GM06990 (cell line): ENCODE data around the gene DIAPH2.

ENCODE experiments used
- DNase-seq: peaks from one replicate; pipeline ENCODE4 v3.0.0-alpha.2; 2011; ENCODE audit not compliant: insufficient read length; ENCODE audit errors: extremely low read depth
- H3K27me3 ChIP-seq: replicated peaks from 2 replicates; pipeline ENCODE4 v1.6.0; 2011; ENCODE audit warnings: low read length; ENCODE audit not compliant: control insufficient read depth, insufficient read depth
- H3K36me3 ChIP-seq: 2 replicates; pipeline ENCODE4 v1.5.1; 2011; ENCODE audit warnings: low read length; ENCODE audit not compliant: control insufficient read depth, insufficient read depth
- H3K4me3 ChIP-seq: replicated peaks from 2 replicates; pipeline ENCODE4 v1.5.1; 2011; ENCODE audit warnings: low read depth, mild to moderate bottlenecking, control low read depth, low read length
- TF ChIP-seq, protein P1 (sequence below): IDR thresholded peaks from 2 replicates; pipeline ENCODE4 v1.5.1; 2011; ENCODE audit warnings: low read length, control low read depth, mild to moderate bottlenecking, inconsistent platforms; ENCODE audit not compliant: insufficient read depth, poor library complexity, severe bottlenecking

DIAPH2 gene

DNA sequence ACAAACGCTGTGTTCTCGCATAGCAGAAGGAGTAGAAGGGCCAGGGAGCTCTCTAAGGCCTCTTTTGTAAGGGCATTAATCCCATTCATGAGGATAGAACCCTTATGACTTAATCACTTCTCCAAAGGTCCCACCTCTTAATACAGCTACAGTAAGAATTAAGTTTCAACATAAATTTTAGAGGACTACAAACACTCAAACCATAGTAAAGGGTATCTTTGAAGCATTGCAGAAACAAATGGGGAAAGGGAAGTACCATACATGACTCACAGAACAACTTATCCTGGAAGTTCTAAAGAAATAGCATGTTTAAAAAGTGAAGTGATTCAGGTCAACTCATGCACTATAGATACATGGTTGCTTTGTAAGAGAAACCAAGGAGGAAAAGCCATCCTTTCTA, 879.9 kb downstream of the DIAPH2 start:
- Histone ChIP-seq H3K36me3 (no peaks in the 10 kb centered on the region), H3K4me3 (no peak overlapping the region), H3K27me3 (no peaks in the 10 kb centered on the region)
- TF ChIP-seq, protein P1, sequence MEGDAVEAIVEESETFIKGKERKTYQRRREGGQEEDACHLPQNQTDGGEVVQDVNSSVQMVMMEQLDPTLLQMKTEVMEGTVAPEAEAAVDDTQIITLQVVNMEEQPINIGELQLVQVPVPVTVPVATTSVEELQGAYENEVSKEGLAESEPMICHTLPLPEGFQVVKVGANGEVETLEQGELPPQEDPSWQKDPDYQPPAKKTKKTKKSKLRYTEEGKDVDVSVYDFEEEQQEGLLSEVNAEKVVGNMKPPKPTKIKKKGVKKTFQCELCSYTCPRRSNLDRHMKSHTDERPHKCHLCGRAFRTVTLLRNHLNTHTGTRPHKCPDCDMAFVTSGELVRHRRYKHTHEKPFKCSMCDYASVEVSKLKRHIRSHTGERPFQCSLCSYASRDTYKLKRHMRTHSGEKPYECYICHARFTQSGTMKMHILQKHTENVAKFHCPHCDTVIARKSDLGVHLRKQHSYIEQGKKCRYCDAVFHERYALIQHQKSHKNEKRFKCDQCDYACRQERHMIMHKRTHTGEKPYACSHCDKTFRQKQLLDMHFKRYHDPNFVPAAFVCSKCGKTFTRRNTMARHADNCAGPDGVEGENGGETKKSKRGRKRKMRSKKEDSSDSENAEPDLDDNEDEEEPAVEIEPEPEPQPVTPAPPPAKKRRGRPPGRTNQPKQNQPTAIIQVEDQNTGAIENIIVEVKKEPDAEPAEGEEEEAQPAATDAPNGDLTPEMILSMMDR, result no peak
- DNase-seq, result no peak

DNA sequence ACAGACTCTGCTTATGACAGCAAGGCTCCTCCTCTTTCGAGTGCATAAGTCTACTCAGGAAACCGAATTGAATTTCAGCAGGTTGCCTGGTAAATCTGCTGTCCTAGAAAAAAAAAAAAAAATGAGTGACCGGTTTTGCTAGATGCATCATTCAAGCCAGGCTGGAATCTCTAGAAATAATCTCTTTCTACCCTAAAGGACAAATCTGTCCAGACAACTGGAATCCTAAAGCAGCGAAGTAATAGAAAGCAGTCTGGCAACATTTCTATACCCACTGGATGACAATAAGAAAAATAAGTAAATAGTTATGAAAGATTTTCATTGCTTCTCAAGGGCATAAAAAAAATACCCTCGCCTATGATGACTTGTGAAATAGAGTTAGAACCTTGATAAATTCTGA, 902.5 kb downstream of the DIAPH2 start:
- Histone ChIP-seq H3K36me3 (no peaks in the 10 kb centered on the region), H3K27me3 (no peaks in the 10 kb centered on the region), H3K4me3 (no peak overlapping the region)
- TF ChIP-seq, protein P1, result no peak
- DNase-seq, result no peak

DNA sequence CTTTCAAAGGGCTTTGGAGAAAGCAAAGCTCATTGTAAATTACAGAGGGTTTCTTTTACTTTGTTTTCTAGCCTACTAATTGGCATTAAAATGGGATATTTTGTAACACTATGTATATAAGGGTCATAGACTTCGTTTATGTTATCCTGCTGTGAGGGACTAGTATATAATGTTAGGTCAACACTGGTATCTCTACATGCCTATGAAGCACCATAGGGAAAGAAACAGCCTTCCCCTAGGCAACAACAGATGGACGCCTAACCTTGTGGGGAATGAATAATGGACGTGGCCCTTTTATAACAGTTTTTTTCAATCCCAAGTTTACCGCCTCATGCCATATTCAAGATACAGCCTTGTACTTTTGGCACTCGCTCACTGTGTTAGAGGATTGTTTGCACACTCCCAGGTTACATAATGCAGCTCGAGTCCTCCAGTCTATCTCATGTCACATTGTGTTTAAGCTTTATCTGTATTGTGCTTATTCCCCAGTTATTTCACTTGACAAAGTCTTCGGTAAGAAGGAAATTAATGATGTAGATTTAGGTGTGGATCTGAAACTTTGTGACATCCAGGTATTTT, 910.1 kb downstream of the DIAPH2 start:
- Histone ChIP-seq H3K36me3 (no peaks in the 10 kb centered on the region), H3K4me3 (no peak overlapping the region), H3K27me3 (no peaks in the 10 kb centered on the region)
- no peak for DNase-seq
- TF ChIP-seq, protein P1, result no peak

DNA sequence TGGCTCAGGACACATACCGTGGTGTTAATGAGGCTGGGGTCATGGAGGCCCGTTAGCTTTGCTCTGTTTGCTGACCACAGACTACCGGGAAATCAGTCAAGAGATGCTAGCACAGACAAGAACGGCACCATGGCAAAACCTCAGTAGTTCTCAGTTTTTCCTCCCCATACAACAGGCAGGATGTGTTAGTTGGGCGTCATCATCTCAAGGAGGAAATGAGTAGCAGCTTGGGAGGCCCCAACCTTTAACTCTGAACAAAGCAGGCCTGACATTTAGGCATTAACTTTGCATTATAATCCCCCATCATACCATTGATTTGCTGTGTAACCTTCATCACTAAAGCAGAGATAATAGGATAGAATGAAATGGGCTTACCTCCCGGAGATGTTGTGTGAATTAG, 913.3 kb downstream of the DIAPH2 start:
- Histone ChIP-seq H3K27me3 (no peaks in the 10 kb centered on the region), H3K4me3 (no peak overlapping the region), H3K36me3 (no peaks in the 10 kb centered on the region)
- TF ChIP-seq, protein P1, result no peak
- DNase-seq, result no peak

DNA sequence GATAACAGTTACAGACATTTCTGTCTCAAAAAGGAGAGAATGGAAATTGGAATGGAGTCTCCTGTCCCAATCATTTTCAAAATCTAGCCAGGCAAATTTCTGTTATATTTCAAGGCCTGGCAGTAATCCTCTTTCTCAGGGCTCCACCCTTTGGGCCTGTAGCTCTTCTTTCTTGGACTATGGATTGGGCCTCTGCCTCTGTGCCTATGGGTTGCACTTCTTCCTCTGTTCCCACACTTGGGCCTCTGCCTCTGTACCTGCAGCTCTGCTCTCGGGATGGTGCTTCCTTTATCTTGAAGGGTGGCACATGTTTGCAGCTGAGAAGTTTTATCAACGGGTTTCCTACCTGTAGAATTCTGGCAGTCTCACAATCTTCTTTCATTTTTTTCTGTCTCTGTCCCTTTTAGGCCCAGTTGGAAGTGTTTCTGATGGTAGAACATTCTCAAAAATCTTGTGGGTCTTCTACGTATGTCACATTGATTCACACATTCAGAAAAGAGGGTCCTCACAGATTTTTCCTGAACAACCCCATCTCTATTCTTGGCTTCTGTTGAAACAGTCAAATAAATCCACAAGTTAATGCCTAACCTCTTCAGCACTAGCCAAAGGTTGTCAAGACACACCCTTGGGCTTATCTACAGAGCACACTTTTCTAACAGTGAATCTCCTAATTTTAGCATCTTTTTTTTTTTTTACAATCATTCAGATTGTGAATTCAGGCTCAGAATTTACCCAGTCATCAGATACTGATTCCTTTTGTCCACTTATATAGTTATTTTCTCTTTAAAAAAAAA, 918.0 kb downstream of the DIAPH2 start:
- no peaks in the 10 kb centered on the region for H3K27me3 ChIP-seq
- H3K4me3 ChIP-seq, result no peak overlapping the region
- TF ChIP-seq, protein P1, result no peak
- H3K36me3 ChIP-seq, result no peaks in the 10 kb centered on the region
- DNase-seq, result no peak
